GM19372 (cell line): ENCODE results near the gene PRKCE.

ENCODE experiments used
- ATAC-seq: cut with Tn5 transposase; IDR thresholded peaks from one replicate; pipeline ENCODE4 v1.9.1; 2021; ENCODE audit warnings: mild to moderate bottlenecking, low read depth, moderate library complexity; ENCODE audit not compliant: unreplicated experiment

The PRKCE gene

DNA sequence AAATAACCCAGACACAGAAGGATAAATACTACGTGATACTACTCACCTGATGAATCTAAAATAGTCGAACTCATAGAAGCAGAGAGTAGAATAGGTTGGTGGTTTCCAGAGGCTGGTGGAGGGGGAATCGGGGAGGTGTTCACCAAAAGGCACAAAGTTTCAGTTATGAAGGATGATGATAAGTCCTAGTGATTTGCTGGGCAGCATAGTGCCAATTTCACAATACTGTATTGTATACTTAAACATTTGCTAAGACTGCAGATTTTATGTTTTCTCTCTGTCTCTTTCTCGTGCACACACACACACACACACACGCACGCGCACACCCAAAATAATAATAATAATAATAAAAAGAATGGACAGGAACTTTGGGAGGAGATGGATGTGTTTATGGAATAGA lies 425.4 kb downstream of the PRKCE start:
- ATAC-seq = no peak

- ATAC-seq = no peak
Measured at GRCh38 chr2:46077522-46078107, 426.1 kb downstream of the PRKCE start.

DNA sequence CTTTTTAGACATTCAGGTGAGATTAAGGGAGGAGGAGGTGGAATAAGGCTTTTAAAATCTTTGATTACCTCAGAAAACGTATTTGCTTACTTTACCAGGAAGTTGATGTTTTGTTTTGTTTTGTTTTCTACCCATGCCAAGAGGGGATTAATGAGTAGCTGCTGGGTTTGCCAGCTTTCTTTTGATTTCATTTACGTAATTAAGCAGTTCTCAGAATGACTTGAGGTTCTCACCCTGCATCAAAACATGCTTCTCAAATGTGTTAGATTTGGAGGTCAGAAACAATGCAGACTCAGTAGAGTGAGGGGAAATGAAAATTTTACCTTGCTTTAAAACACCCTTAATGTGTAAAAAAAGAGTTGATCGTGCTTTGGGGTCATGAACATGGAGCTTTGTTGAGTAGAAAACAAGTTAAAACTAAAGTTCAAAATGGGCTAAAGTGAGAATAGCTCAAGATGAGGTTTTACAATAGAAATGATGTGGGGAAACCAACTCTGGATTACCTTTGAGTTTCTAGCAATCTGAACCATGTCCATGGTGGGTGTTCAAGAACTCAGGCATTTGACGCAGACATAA lies 428.6 kb downstream of the PRKCE start:
- ATAC-seq = no peak

DNA sequence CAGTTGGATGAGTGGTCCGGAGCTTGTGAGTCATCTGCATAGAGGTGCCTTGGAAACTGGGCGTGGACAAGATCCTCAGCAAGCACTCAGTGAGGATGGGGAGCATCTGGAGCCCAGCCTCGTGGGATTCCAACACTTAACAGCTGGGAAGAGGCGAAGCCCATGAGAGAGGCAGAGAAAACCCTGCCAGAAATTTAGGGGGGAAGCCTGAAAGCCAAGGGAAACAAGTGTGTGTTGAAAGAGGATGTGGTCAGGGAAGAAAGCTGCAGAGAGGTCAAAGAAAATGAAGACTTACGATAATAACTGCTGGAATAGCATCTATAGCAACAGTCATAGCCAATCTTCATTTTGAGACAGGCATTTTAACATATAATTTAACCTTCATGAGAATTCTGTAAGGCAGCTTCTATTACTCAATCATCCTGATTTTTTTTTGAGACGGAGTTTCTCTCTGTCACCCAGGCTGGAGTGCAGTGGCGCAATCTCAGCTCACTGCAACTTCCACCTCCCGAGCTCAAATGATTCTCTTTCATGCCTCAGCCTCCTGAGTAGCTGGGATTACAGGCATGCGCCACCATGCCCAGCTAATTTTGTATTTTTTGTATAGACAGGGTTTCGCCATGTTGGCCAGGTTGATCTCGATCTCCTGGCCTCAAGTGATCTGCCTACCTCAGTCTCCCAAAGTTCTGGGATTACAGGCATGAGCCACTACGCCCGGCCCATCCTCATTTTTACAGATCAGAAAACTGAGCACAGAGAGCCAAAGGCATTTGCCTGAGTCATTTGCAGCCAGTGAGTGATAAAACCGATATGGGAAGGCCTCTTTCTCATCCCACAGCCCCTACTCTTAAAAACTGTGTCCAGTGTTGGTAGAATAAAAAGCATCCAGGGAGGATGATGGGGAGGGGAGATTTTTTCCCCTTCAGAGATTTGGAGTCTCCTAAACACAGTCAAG lies 431.3 kb downstream of the PRKCE start:
- no peak for ATAC-seq

- no peak for ATAC-seq
Measured at GRCh38 chr2:46086578-46087070, 435.1 kb downstream of the PRKCE start.

GRCh38 chr2:46087492-46087891 lies 436.0 kb downstream of the PRKCE start:
- ATAC-seq = no peak

- ATAC-seq = no peak
Measured at GRCh38 chr2:46091004-46091403, 439.5 kb downstream of the PRKCE start.

DNA sequence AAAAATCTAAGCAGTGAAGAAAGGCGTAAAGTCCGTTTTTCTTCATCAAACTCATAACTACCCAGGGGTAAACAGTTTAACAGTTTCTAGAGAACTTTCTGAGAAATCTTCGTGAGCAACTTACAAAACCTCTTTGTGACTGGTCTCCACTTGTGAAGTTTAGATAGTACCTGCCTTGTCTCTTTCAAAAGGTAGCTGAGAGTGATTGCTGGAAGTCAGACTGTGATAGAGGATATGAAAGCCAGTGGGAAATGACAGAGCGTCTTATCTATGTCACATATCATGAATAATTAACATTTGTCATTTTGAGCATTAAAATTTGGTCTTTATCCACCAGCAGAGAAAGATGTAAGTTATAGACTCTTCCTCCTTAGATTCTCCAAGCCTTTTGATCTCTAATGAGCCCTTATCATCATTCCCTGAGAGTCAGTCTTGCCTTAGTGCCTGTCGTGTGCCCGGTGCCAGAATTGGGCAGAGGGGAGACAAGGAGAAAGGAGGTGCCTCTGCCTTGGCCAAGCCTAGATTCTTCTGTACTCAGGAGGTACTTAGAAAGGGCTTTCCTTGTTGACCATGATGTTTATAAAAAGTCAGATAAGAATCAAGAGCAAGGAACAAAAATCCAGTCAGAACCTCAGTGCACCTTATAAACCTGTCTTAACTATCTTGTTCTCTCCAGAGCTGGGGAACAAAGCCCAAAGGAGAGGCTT lies 440.6 kb downstream of the PRKCE start:
- ATAC-seq = no peak

DNA sequence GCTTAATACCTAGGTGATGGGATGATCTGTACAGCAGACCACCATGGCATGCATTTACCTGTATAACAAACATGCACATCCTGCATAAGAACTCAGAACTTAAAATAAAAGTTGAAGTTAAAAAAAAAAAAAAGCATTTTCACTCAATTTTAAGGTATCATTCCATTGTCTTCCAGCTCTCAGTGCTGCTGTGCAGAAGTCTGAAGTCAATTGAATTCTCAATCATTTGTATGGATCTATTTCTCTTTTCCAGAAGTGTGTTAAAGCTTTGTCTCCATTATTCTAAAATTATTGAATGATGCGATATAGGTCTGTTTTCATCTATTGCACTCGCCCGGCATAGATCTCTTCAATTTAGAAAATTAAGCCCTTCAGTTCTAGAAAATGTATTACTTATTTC lies 443.2 kb downstream of the PRKCE start:
- ATAC-seq = no peak

- no peak for ATAC-seq
Measured at GRCh38 chr2:46095830-46096229, 444.4 kb downstream of the PRKCE start.

GRCh38 chr2:46096260-46096659 lies 444.8 kb downstream of the PRKCE start:
- ATAC-seq = no peak

DNA sequence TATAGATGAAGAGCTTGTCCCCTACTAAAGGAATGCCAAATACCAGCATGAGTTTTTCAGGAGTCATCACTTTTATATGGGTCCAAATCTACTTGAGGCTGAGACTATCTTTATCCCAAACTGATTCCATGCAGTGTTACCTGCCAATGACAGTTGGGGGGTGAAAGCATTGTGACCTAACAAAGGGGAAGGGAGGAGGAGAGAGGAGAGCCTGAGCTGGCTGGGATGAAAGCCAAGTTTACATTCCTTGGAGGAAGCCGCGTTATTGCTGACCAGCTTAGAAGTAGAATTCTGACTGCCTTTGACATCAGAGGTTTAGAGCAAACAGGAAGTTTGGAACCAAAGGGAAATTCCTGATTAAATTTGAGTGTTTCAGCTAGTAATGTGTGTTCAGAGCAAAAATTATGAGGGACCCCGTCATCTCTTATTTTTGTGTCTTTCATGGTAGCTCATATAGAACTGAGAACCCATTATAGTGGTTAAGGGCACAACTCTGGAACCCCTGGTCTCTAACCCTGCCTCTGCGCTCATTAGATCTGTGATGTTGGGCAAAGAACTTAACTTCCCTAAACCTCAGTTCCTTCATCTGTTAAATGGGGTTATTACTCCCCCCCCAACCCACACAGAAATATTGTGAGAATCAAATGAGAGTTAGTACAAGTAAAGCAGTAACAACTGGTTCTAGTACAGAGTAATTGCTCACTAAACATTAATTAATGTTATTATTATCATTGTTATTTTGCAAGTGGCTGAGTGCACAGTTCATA lies 446.4 kb downstream of the PRKCE start:
- no peak for ATAC-seq

DNA sequence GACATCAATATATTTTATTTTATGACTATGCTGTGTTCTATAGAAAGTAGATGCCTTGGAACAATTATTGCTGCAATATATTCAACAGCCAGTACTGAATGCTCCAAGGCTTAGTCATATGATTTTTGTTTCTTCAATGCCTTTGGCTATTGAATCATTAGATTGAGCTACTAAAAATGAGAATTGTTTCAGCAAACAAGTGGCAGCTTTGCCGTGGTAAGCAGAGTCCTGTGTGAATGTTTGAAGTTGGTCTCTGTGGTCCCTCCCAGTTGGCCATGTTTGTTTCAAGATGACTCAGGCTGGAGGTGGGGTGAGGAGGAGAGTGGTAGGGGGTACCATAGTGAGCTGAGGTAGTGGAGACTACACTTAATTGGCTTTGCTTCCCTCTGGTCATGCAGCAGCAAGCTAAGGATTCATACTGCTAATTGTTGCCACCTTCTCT lies 447.2 kb downstream of the PRKCE start:
- no peak for ATAC-seq

GRCh38 chr2:46101557-46102220 lies 450.2 kb downstream of the PRKCE start:
- no peak for ATAC-seq

GRCh38 chr2:46106690-46107089 lies 455.2 kb downstream of the PRKCE start:
- ATAC-seq = no peak

- no peak for ATAC-seq
Measured at GRCh38 chr2:46114996-46115395, 463.5 kb downstream of the PRKCE start.

GRCh38 chr2:46116150-46116549 lies 464.7 kb downstream of the PRKCE start:
- no peak for ATAC-seq

DNA sequence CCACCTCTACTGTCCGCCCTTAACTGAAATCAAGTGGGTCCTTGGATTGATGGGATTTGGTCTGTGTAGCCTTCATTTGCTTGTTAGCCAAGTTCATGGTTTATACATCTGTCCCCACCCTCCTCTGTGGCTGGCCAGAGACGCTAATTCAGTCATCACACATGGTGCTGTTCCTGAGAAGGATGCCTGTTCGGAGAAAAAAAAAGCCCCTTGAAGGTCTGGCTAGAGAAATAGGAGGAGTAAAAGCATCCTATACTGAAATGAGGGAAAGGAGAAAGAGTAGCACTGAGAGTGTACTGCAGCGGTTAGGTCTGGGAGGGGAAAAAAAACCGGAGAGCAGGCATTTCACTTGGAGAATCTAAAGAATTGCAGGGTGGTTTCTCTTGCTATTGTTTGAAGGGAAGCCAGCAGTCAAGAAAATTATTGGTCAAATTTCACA lies 465.1 kb downstream of the PRKCE start:
- ATAC-seq = no peak

DNA sequence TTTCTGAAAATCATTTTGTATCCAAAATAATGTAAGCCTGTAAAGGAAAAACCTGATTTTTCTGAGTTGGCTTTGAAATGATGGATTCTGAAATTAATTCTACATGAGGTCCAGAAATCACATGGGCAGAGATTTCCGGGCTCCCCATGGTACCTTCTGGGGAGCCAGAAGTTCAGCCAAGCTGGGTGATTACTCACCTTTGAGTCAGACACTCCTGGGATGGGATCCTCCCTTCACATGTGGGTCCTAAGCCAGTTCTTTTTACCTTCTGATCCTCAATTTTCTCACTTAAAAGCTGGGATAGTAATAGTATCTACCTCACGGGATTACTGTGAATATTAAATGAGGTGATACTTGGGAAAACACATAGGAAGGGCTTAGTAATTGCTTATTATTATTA lies 465.9 kb downstream of the PRKCE start:
- no peak for ATAC-seq
